Measurements from ENCODE around the gene FAM13B.
"Not testable (repeated sequence)": the region's sequence is repeated elsewhere in the genome, so short reads cannot be mapped to it uniquely, and the experiment has no call there.

FAM13B gene

GRCh38 chr5:138032572-138033385, at the start of gene FAM13B:
Gene FAM13B (minus strand): TSS chr5:138033079. CDS start chr5:138019111, 13,968 bp downstream.
- DNase-seq (ENCODE audit: low spot score), result peak; percentile 39

GRCh38 chr5:138082033-138082432, 49.2 kb upstream of the FAM13B start:
- DNase-seq (ENCODE audit: low spot score), result no peak

- DNase-seq (ENCODE audit: low spot score), result no peak
These were observed 45.2 kb upstream of the FAM13B start for GRCh38 chr5:138078006-138078643.

- DNase-seq (ENCODE audit: low spot score), result peak; percentile 80
These were observed 44.3 kb upstream of the FAM13B start for GRCh38 chr5:138077064-138077696.

- DNase-seq (ENCODE audit: low spot score), result not testable (repeated sequence)
These were observed 37.1 kb upstream of the FAM13B start for GRCh38 chr5:138070026-138070425.

GRCh38 chr5:138068742-138069600, 36.1 kb upstream of the FAM13B start:
- peak; percentile 63 for DNase-seq (ENCODE audit: low spot score)

- no peak for DNase-seq (ENCODE audit: low spot score)
These were observed 35.1 kb upstream of the FAM13B start for GRCh38 chr5:138067945-138068344.

GRCh38 chr5:138065102-138065501, 32.2 kb upstream of the FAM13B start:
- DNase-seq (ENCODE audit: low spot score), result no peak

GRCh38 chr5:138064526-138064925, 31.6 kb upstream of the FAM13B start:
- DNase-seq (ENCODE audit: low spot score), result no peak

GRCh38 chr5:138054847-138055558, 22.1 kb upstream of the FAM13B start:
- DNase-seq (ENCODE audit: low spot score), result peak; percentile 61

GRCh38 chr5:138054206-138054605, 21.3 kb upstream of the FAM13B start:
- DNase-seq (ENCODE audit: low spot score), result no peak

- DNase-seq (ENCODE audit: low spot score), result no peak
These were observed 20.7 kb upstream of the FAM13B start for GRCh38 chr5:138053554-138053953.

GRCh38 chr5:138052718-138053117, 19.8 kb upstream of the FAM13B start:
- not testable (repeated sequence) for DNase-seq (ENCODE audit: low spot score)

GRCh38 chr5:138051441-138052296, 18.8 kb upstream of the FAM13B start:
- no peak for DNase-seq (ENCODE audit: low spot score)

- not testable (repeated sequence) for DNase-seq (ENCODE audit: low spot score)
These were observed 12.4 kb upstream of the FAM13B start for GRCh38 chr5:138045283-138045682.

- DNase-seq (ENCODE audit: low spot score), result no peak
These were observed 5.9 kb upstream of the FAM13B start for GRCh38 chr5:138038826-138039225.

- DNase-seq (ENCODE audit: low spot score), result no peak
These were observed 5.2 kb upstream of the FAM13B start for GRCh38 chr5:138037907-138038633.

- DNase-seq (ENCODE audit: low spot score), result no peak
These were observed 4.4 kb upstream of the FAM13B start for GRCh38 chr5:138037271-138037670.

Measured in COLO829 (cell line).